ENCODE measurements around the gene CASQ2.
"Not testable (repeated sequence)": the region's sequence is repeated elsewhere in the genome, so short reads cannot be mapped to it uniquely, and the experiment has no call there.

CASQ2 gene

GRCh38 chr1:115768549-115768948, at the start of gene CASQ2:
TSS of gene CASQ2 (minus strand) at chr1:115768714. CDS start at chr1:115768541, 173 bp downstream.
- no peak for DNase-seq

DNA sequence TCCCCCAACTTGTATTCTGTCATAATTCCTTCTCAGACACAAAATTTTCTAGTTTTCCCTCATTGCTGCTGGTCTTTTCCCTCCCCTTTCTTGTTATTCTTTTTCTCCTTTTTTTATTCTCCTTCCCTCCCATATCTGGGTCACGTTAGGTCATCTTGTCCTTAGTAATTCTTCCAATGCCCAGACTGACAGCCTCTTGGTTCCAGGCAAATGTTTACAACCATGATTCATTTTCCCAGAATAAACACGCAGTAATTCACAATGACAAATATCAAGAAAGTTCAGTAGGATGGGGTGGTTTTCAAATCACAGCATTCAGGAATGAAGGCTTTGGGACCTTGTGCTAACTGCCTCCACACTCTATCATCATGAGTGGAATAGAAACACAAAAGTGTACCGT, 47.2 kb upstream of the CASQ2 start:
- DNase-seq, result no peak

DNA sequence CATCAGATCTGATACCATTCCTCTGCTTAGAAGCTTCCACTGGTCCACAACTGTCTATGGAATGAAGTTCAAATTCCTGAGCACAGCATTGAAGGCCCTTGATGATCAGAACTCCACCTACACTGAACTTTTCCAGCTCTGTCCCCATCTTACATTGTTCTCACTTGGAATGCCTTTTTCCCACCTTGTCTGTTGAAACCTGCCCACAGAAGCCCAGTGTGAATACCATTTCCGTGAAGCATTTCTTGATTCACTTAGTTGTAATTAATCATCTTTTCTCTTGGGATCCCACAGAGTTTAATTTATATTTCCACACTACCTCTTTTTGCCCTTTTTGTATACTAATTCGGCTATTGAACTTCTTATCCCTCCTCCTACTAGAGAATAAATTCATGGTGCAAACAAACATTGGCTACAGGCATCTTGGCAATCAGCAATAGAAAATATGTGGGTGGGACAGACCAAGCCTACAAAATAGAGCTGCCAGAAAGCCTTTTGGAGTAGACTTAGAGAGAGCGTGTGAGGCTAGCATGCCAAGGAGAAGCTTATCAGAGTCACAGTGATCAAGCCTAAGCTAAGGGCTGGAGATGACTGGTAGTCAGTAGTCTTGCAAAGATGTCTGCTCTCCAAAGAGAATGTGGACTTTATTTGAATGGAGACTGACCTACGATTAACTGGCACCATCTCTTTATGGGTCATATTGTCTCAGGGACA, 46.3 kb upstream of the CASQ2 start:
- no peak for DNase-seq

- no peak for DNase-seq
These were observed 45.2 kb upstream of the CASQ2 start for GRCh38 chr1:115813727-115814126.

GRCh38 chr1:115811140-115811828, 42.8 kb upstream of the CASQ2 start:
- no peak for DNase-seq

- no peak for DNase-seq
These were observed 42.1 kb upstream of the CASQ2 start for GRCh38 chr1:115810609-115811008.

GRCh38 chr1:115809847-115810246, 41.3 kb upstream of the CASQ2 start:
- DNase-seq, result no peak

- DNase-seq, result no peak
These were observed 40.6 kb upstream of the CASQ2 start for GRCh38 chr1:115809076-115809475.

DNA sequence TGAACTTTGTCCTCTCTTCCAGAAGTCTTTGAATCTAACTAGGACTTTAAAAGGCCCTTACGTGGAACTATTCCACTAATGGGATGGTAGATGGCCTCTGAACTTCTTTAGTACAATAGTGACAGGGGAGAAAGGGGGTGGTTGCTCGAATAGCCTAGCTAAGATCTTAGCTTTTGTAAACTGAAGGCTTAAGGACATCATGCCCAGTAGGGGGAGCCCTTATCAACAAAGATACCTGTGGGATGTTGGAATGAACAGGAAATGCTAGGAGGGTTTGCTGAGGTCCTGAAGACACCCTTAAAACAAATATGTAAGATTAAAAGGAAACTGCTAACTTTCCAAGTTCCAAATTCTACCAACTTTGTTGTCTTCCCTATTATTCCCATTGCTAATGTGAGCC, 39.2 kb upstream of the CASQ2 start:
- DNase-seq, result peak in 1 of 2 donors; percentile 26

DNA sequence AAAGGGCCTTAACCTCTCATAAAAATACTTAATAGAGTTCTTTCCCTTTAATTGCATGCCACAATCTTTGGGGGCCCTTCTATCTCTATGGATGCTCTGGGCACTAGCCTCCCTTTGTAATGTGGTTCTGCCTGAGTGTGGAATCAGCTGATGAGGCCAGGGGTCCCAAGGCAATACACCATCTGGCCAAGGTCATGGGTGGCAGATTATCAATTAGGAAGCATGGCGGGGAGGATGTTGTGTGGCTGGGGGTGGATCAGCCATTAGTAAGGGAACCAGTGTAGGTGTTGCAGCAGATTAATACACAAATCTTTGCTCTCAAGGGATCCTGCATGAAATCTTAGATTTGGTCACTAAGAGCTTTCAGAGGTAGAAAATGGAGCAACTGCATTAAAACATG, 37.1 kb upstream of the CASQ2 start:
- DNase-seq, result no peak

GRCh38 chr1:115802416-115802815, 33.9 kb upstream of the CASQ2 start:
- no peak for DNase-seq

GRCh38 chr1:115797486-115797885, 29.0 kb upstream of the CASQ2 start:
- DNase-seq, result no peak

- no peak for DNase-seq
These were observed 28.4 kb upstream of the CASQ2 start for GRCh38 chr1:115796897-115797296.

DNA sequence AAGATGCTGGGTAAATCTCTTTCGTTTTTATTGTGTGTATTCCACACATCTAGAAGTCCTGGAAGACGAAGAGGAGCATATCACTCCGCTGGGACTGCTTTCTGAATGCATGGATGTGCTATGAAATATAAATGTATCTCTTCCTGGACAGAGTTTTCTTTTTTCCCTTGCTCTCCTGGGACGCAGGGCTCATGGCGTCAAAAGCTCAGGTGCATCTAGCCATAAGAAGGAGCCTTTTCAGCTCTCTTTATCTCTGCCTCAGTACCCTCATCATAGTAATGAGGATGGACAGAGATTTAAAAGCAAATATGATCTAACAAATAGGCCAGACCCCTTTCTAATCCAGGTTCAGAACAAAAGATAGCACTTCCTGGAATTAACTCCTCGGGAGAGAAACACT, 27.5 kb upstream of the CASQ2 start:
- DNase-seq, result no peak

GRCh38 chr1:115794976-115795639, 26.6 kb upstream of the CASQ2 start:
- DNase-seq, result no peak

DNA sequence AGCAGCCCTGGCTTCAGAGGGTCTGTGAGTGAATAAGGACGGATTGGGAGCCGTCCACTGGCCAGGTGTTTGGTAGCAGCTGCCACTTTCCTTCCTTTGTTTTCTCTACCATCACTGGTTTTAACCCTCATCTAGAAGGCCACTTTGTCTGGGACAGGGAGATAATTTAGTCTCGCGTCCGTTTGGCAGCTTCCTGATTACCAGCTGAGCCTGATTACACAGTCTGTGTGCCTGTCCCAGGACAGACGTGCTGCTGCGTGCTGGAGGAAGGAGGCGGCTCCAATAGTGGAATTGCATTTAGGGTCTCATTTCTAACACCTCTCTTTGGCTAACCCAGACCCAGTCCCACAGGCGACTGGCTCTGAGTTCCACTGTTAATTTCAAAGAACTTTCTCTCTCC, 24.6 kb upstream of the CASQ2 start:
- DNase-seq, result no peak

DNA sequence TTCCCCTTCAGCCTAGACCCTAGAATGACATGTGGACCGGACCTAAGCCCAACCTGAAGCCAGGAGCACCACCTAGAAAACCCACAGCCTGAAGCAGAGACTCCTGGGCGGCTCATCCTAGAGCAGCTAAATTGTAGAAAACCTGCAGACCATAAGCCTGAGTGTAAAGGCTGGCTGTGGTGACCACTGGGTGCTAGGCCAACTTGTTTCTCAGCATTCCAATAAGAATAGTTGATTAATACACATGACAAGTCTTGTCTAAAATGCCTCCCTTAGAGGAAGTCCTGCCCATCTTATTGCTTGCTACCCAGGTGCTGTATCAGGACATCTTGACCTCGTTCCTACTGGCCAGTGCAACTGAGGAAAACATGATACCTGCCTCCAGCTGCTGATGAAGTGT, 23.3 kb upstream of the CASQ2 start:
- DNase-seq, result no peak

- no peak for DNase-seq
These were observed 22.3 kb upstream of the CASQ2 start for GRCh38 chr1:115790846-115791245.

GRCh38 chr1:115790356-115790755, 21.8 kb upstream of the CASQ2 start:
- no peak for DNase-seq

- no peak for DNase-seq
These were observed 14.8 kb upstream of the CASQ2 start for GRCh38 chr1:115783311-115783710.

DNA sequence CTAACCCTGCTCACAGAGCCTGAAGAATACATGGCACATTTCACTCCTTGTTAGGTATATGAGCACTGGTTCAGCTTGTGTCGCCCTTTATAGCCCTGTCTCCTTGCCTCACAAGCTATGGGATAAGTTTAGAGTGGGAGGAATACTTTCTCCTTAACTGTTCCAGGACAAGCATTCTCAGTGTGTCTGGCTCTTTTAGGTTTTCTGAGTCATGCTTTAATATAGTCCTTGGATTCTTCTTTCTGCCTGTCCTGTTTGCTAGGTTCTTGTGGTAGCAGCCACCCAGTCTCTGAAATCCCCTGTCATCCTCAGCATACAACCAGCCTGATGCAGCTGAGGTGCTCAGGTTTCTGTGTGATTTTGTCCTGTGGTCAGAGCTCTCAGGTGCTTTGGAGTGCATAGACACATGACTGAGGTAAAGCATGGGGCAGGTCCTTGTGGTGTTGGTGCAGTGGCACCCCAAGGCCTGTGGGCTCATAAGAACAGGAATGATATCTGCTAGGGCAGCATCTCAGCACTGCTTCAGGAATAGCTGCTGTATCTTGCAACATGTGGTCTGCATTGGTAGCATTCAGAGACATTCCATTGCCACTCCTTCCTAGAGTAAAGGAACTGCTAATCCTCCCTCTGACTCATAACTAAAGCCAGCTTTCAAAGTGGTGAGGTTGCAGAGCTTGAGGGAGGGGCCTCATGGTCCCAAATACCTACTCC, 14.2 kb upstream of the CASQ2 start:
- DNase-seq, result no peak

- DNase-seq, result no peak
These were observed 13.3 kb upstream of the CASQ2 start for GRCh38 chr1:115781851-115782250.

DNA sequence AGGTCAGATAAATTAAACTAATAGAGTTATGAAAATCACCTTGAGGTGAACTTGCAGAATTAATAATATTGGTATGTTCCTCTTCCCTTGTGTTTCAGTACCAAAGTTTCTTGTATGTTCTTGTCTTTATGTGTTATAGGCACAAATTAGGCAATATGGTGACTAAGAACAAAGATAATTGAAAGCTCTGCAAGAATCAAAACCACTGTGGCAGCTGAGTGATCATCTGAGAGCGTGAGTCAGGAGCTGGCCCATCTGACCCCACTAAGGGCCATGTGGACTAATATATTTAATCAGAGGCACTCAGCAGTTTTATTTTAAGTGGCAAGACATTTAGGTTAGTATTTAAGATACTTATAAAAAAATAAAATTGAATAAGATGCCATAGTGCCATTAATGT, 12.8 kb upstream of the CASQ2 start:
- DNase-seq, result no peak

DNA sequence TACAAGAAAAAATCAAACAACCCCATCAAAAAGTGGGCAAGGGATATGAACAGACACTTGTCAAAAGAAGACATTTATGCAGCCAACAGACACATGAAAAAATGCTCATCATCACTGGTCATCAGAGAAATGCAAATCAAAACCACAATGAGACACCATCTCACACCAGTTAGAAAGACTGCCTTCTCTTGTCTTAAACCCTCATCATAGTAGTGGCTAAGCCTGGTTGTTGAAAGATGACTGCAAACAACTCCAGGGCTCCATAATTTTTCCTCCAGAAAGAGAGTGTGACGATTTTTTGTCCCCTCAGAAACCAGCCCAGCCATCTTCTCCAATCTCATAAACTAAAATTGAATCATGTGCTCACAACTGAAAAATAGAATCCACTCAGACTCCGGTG, 12.1 kb upstream of the CASQ2 start:
- DNase-seq, result not testable (repeated sequence)
